Activated CD4-positive, alpha-beta T cell treated with anti-CD3 and anti-CD28 coated beads, Interleukin-2, Interleukin-6, amounts not matched to agents 100 ng/mL and 50 ng/mL, durations not matched to agents 16 hours and 8 hours (primary cell): ENCODE measurements around the gene MAP4K3.

Source experiments
- DNase-seq: peaks from one replicate; pipeline ENCODE4 v3.0.0-alpha.2; 2020

MAP4K3 gene

GRCh38 chr2:39234754-39235153, 202.3 kb downstream of the MAP4K3 start:
- DNase-seq = no peak

- no peak for DNase-seq
These were observed 204.9 kb downstream of the MAP4K3 start for GRCh38 chr2:39232141-39232540.

GRCh38 chr2:39228413-39229209, 208.5 kb downstream of the MAP4K3 start:
- DNase-seq = peak; percentile 44

DNA sequence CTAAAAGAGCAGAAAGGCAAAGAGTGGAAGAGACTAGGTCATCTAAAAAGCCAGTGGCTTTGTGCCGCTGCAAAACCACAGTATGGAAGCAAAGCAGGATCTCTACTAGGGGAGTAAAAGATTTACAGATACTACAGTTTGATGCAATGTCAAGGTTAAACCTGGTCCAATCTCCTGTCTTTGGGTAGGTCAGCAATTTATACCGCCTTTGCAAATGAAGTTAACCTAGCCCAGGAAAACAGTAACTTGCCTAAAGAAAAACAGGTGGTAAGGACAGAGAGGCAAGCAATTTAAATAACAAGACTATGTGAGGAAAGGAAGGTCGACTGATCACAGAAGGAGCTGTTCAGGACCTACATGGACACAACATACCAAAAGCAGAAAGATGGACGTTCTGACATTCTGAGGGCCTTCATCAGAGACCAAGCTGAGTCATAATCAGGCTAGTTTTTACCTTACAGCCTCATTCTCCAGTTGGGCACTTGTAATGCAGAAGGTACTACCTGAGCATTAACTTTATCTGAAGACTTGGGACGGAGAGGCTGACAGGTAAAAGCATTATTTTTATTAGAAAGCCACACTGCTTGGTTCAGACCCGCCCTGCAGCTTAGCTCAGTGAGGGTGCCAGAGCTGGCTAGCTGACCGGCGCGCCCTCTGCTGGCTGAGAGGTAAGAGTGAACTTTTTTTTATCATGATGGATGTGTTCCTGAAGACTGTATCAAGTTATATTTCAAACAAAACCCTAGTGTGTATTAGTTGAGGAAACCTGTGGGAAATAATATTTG, 209.3 kb downstream of the MAP4K3 start:
- peak; percentile 88 for DNase-seq

DNA sequence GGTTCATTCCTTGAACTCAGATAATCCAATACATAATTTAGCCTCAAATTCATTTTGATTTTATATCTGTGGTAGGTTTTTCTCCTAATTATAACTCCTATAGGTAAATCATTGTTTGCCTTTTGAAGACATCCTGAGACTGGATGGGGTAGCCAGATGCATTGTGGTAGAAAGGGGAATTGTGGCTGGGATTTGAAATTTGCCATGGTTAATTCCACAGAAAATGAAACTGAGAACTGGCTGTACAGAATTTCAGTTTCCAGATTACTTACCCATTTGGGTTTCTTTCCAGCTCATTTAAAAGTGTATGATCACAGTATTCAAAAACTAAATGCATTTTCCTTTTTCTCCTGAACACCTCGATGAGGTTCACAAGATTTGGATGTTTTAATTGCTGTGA, 211.5 kb downstream of the MAP4K3 start:
- peak; percentile 59 for DNase-seq

- DNase-seq = no peak
These were observed 213.2 kb downstream of the MAP4K3 start for GRCh38 chr2:39223909-39224308.

- no peak for DNase-seq
These were observed 215.6 kb downstream of the MAP4K3 start for GRCh38 chr2:39221459-39221858.

GRCh38 chr2:39220136-39220535, 216.9 kb downstream of the MAP4K3 start:
- no peak for DNase-seq

GRCh38 chr2:39218391-39218790, 218.7 kb downstream of the MAP4K3 start:
- DNase-seq = peak; percentile 60

DNA sequence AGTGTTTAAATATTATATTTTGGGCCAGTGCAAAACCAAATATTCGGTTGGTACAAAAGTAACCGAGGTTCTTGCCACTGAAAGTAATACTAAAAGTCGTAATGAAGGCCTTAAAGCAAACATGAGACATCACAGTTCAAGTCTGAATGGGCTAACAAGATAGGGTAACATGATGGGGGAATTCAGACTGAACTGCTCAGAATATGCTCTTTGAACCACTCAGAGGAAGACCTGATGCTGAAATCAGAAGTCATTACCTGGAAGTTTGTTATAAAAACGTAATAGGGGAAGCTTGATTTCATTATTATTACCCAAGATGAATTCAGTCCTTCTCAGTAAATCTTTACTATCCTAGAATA, 219.9 kb downstream of the MAP4K3 start:
- peak; percentile 83 for DNase-seq

- peak; percentile 94 for DNase-seq
These were observed 220.5 kb downstream of the MAP4K3 start for GRCh38 chr2:39216346-39217191.

DNA sequence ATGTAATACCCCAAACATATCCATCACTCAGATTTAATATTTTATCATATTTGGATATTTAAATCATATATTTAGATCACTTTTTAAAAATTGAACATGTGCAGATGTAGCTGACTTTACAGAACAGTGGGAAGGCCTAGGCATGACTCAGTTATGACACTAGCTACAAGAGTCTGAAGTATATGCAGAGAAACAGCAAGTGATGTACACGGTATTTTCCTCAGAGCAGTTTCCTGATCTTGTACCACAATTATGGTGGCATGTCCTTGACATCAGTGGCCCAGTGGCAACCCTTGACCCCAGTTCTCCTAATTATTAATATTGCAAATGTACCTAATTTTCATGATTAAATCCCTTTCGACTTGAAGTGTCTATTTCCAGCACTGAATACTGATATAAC, 221.5 kb downstream of the MAP4K3 start:
- peak; percentile 59 for DNase-seq

DNA sequence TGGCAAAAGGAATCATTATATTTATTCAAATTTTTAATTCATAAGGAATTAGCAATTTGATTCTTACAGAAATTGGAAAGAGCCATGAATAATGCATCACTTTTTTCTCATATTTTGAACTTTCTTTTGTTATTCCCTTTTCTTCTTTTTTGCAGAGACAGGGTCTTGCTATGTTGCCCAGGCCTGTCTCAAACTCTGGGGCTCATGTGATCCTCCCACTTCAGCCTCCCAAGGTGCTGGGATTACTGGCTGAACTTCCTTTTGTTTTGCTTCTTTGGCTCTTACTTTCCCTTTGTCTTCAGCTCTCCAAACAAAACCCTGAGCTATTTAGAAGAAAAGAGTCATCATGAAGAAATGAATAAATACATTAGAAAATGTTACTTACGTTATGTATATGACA, 224.1 kb downstream of the MAP4K3 start:
- no peak for DNase-seq

- no peak for DNase-seq
These were observed 226.2 kb downstream of the MAP4K3 start for GRCh38 chr2:39210846-39211245.

DNA sequence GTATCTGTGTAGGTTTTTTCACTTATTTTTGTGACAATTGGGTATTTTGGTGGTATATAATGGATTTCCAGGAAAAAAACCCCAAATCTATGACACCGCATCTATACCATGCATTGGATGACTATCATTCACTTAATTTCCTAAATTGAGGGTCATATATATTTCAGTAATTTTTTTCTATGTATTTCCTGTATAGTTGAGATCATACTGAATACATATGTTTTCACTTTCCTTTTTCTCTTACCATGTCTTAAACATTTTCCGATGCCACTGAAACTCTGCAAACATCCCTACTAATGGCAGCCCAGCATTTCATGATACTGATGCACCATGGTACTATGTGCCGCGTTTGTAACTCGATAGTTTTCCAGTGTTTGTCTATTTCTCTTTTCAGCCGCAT, 233.7 kb downstream of the MAP4K3 start:
- DNase-seq = no peak

- DNase-seq = peak; percentile 54
These were observed 234.3 kb downstream of the MAP4K3 start for GRCh38 chr2:39202639-39203369.
